ENCODE measurements around the gene UBQLN2.

- no peak for TF ChIP-seq POLR2AphosphoS5 (IDR thresholded peaks at IDR 0.05; ENCODE audit: low read depth, low read length)
- TF ChIP-seq TAF1 (IDR thresholded peaks at IDR 0.05; ENCODE audit: borderline replicate concordance, low read depth, low read length), result no peak
- TF ChIP-seq POLR2A (IDR thresholded peaks at IDR 0.05; ENCODE audit: low read depth, low read length), result no peak
Observed at GRCh38 chrX:56557376-56557929, 6.0 kb upstream of the UBQLN2 start.

Measured in GM12892 (cell line).